Keratinocyte (primary cell): ENCODE data around the gene CHAF1A.

Experiments
- EZH2 ChIP-seq: IDR thresholded peaks from one replicate; pipeline ENCODE4 v1.6.1; 2012; ENCODE audit warnings: inconsistent platforms, mild to moderate bottlenecking, low read length, moderate library complexity
- TF ChIP-seq, protein P1 (sequence below), 3 experiments: IDR thresholded peaks in 1 of 3; conservative IDR thresholded peaks in 1 of 3; optimal IDR thresholded peaks in 1 of 3; 2 replicates in 2 of 3; 3 replicates in 1 of 3; pipeline versions ENCODE3 to v1.5.1; 2011; ENCODE audit warnings: low read length in 3 of 3, mild to moderate bottlenecking in 3 of 3, moderate library complexity in 2 of 3, control low read depth in 1 of 3, inconsistent platforms in 1 of 3; ENCODE audit not compliant: insufficient read depth in 2 of 3; ENCODE audit errors: extremely low read depth in 1 of 3

- TF ChIP-seq EZH2, result no peak
- TF ChIP-seq, protein P1, sequence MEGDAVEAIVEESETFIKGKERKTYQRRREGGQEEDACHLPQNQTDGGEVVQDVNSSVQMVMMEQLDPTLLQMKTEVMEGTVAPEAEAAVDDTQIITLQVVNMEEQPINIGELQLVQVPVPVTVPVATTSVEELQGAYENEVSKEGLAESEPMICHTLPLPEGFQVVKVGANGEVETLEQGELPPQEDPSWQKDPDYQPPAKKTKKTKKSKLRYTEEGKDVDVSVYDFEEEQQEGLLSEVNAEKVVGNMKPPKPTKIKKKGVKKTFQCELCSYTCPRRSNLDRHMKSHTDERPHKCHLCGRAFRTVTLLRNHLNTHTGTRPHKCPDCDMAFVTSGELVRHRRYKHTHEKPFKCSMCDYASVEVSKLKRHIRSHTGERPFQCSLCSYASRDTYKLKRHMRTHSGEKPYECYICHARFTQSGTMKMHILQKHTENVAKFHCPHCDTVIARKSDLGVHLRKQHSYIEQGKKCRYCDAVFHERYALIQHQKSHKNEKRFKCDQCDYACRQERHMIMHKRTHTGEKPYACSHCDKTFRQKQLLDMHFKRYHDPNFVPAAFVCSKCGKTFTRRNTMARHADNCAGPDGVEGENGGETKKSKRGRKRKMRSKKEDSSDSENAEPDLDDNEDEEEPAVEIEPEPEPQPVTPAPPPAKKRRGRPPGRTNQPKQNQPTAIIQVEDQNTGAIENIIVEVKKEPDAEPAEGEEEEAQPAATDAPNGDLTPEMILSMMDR (optimal IDR thresholded peaks at IDR 0.05 in 1 of 3, IDR thresholded peaks at IDR 0.05 in 1 of 3, conservative IDR thresholded peaks at IDR 0.05 in 1 of 3; ENCODE audit: extremely low read depth in 1 of 3, insufficient read depth in 2 of 3, low read length in 3 of 3), result no peak
Measured at GRCh38 chr19:4455719-4456475, 53.5 kb downstream of the CHAF1A start.
